GM23338 (cell line): ENCODE measurements around the gene PDLIM5. TPM values are rescaled to one million over a fixed set of nuclear protein-coding genes. Genes with fewer than 3 reads are reported as not detected.

Source experiments
- ATAC-seq: fragments of 200-7000 bp; cut with Tn5 transposase; 3 replicates; pipeline ENCODE4 v1.9.1; 2020
- DNase-seq: peaks from one replicate; pipeline ENCODE4 v3.0.0-alpha.2; 2015; ENCODE audit warnings: low spot score
- H2AFZ ChIP-seq: fragments of 200-600 bp; sonication (generic); 2 replicates; pipeline ENCODE4 v1.8.0; 2016; ENCODE audit warnings: antibody characterized with exemption, mild to moderate bottlenecking, moderate library complexity
- H3F3A ChIP-seq: fragments of 200-600 bp; sonication (generic); replicated peaks from 2 replicates; pipeline ENCODE4 v1.8.0; 2017; ENCODE audit warnings: antibody characterized with exemption, mixed run types, low read depth
- H3K27ac ChIP-seq: fragments of 200-600 bp; sonication (generic); 2 replicates; pipeline ENCODE4 v1.6.1; 2016; ENCODE audit warnings: low read depth
- H3K27me3 ChIP-seq: fragments of 200-600 bp; sonication (generic); 2 replicates; pipeline ENCODE4 v1.8.0; 2016; ENCODE audit warnings: mild to moderate bottlenecking, mixed run types, moderate library complexity; ENCODE audit not compliant: insufficient read depth
- H3K36me3 ChIP-seq: fragments of 200-600 bp; sonication (generic); 2 replicates; pipeline ENCODE4 v1.8.0; 2016; ENCODE audit warnings: mild to moderate bottlenecking; ENCODE audit not compliant: insufficient read depth
- H3K4me1 ChIP-seq: fragments of 200-600 bp; sonication (generic); 2 replicates; pipeline ENCODE4 v1.8.0; 2016; ENCODE audit warnings: mild to moderate bottlenecking, moderate library complexity; ENCODE audit not compliant: insufficient read depth
- H3K4me2 ChIP-seq: fragments of 200-600 bp; sonication (generic); 2 replicates; pipeline ENCODE4 v1.7.1; 2017; ENCODE audit warnings: mixed run types
- H3K4me3 ChIP-seq: fragments of 200-600 bp; sonication (generic); 2 replicates; pipeline ENCODE4 v1.6.1; 2016; ENCODE audit warnings: mixed run types
- H3K79me2 ChIP-seq: fragments of 200-600 bp; sonication (generic); replicated peaks from 2 replicates; pipeline ENCODE4 v1.8.0; 2017; ENCODE audit warnings: mild to moderate bottlenecking; ENCODE audit not compliant: insufficient read depth
- H3K9me2 ChIP-seq: fragments of 200-600 bp; sonication (generic); 2 replicates; pipeline ENCODE4 v1.8.0; 2017; ENCODE audit not compliant: insufficient read depth
- H4K20me1 ChIP-seq: fragments of 200-600 bp; sonication (generic); replicated peaks from 2 replicates; pipeline ENCODE4 v1.8.0; 2017; ENCODE audit warnings: mild to moderate bottlenecking; ENCODE audit not compliant: insufficient read depth
- H3K27ac Mint-ChIP-seq: 2 replicates; pipeline ENCODE4 v1.8.0; 2020; ENCODE audit warnings: inconsistent platforms, mild to moderate bottlenecking, moderate library complexity, mixed read lengths
- H3K27me3 Mint-ChIP-seq: 3 replicates; pipeline ENCODE4 v1.8.0; 2022; ENCODE audit warnings: low read depth, mild to moderate bottlenecking, moderate library complexity, mixed read lengths, inconsistent platforms; ENCODE audit not compliant: insufficient read depth, poor library complexity
- H3K36me3 Mint-ChIP-seq: 3 replicates; pipeline ENCODE4 v1.8.0; 2021; ENCODE audit warnings: low read depth, mild to moderate bottlenecking, inconsistent platforms, moderate library complexity, mixed read lengths
- H3K4me1 Mint-ChIP-seq: 3 replicates; pipeline ENCODE4 v1.8.0; 2020; ENCODE audit warnings: mild to moderate bottlenecking, inconsistent platforms, mixed read lengths
- H3K4me3 Mint-ChIP-seq: 3 replicates; pipeline ENCODE4 v1.8.0; 2021; ENCODE audit warnings: moderate library complexity, mild to moderate bottlenecking, inconsistent platforms, mixed read lengths
- H3K9me3 Mint-ChIP-seq: 3 replicates; pipeline ENCODE4 v1.8.0; 2020; ENCODE audit warnings: moderate library complexity, mild to moderate bottlenecking, inconsistent platforms, mixed read lengths
- EZH2phosphoT487 ChIP-seq: fragments of 200-600 bp; sonication (generic); IDR thresholded peaks from one replicate; pipeline ENCODE4 v1.8.1; 2018; ENCODE audit warnings: antibody characterized with exemption; ENCODE audit not compliant: unreplicated experiment
- NANOG ChIP-seq: IDR thresholded peaks from 2 replicates; pipeline ENCODE4 v1.6.1; 2016; ENCODE audit warnings: antibody characterized with exemption, borderline replicate concordance
- POLR2AphosphoS5 ChIP-seq: IDR thresholded peaks from 2 replicates; pipeline ENCODE4 v1.6.1; 2016; ENCODE audit warnings: antibody characterized with exemption, low read depth
- STAT1 ChIP-seq: IDR thresholded peaks from one replicate; pipeline ENCODE4 v1.6.1; 2016; ENCODE audit warnings: antibody characterized with exemption; ENCODE audit not compliant: unreplicated experiment
- ZNF114 ChIP-seq: fragments of 250-450 bp; sonication (Bioruptor Pico); IDR thresholded peaks from 2 replicates; pipeline ENCODE4 v1.5.0; 2020; ENCODE audit warnings: mild to moderate bottlenecking, moderate library complexity
- polyA plus RNA-seq: library from polyadenylated mRNA; unstranded; fragments of >200 nt; fragmentation: Nextera tagmentation; extraction: Ambion mirVana; gene quantifications from 2 replicates; pipeline ENCODE4 v1.2.1, GENCODE V29; 2016
- total RNA-seq: library from RNA; depleted of rRNA; stranded (reverse); fragments of >200 nt; shearing (Covaris generic); gene quantifications from 2 replicates; pipeline ENCODE4 v1.2.3, GENCODE V29; 2014
- TF ChIP-seq, protein P1 (sequence below): IDR thresholded peaks from 2 replicates; pipeline ENCODE4 v1.6.1; 2016; ENCODE audit warnings: antibody characterized with exemption
- TF ChIP-seq, protein P2 (sequence below), 2 experiments: fragments of 200-600 bp in 1 of 2; sonication (generic) in 1 of 2; conservative IDR thresholded peaks; 2 replicates each; pipeline versions ENCODE4 v1.5.1 to v1.6.1; 2016 to 2017; ENCODE audit warnings: antibody characterized with exemption in 2 of 2, low read depth in 2 of 2, mild to moderate bottlenecking in 2 of 2, moderate library complexity in 1 of 2
- TF ChIP-seq, protein P3 (sequence below): IDR thresholded peaks from one replicate; pipeline ENCODE4 v1.6.1; 2018; ENCODE audit warnings: antibody characterized with exemption; ENCODE audit not compliant: unreplicated experiment
- TF ChIP-seq, protein P4 (sequence below): fragments of 250-450 bp; sonication (Bioruptor Pico); IDR thresholded peaks from 2 replicates; pipeline ENCODE4 v1.5.0; 2020; ENCODE audit warnings: mild to moderate bottlenecking, moderate library complexity

PDLIM5 gene
- total and polyA plus RNA-seq, 2 experiments from 2014 or later = 45.2 to 53.0 TPM

DNA sequence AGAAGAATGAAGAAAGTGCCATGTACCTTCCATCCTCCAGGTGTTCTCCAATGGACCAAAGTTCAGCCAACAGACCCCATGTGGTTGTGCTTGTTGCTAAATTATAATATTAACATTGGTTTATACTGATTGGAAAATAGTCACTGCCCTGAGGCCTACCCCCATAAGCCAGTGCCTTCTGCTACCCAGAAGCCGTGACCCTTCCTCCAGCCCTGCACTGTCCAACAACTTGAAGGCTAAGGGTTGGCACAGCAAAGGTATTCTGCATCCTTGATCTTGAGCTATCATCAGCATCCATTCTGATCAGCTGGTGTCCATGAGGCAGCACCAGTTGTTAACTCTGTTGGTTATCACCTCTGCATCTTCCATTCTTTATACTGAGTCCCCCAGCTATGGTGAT lies 239.8 kb downstream of the PDLIM5 start:
- H2AFZ ChIP-seq = no peak overlapping the region
- no peak overlapping the region for H3K4me3 ChIP-seq
- H3F3A ChIP-seq = no peaks in the 10 kb centered on the region
- H3K27ac ChIP-seq = no peak overlapping the region
- no peak for TF ChIP-seq STAT1
- TF ChIP-seq NANOG = no peak
- no peak for TF ChIP-seq ZNF114 (CRISPR knock-in tag)
- TF ChIP-seq, protein P1, sequence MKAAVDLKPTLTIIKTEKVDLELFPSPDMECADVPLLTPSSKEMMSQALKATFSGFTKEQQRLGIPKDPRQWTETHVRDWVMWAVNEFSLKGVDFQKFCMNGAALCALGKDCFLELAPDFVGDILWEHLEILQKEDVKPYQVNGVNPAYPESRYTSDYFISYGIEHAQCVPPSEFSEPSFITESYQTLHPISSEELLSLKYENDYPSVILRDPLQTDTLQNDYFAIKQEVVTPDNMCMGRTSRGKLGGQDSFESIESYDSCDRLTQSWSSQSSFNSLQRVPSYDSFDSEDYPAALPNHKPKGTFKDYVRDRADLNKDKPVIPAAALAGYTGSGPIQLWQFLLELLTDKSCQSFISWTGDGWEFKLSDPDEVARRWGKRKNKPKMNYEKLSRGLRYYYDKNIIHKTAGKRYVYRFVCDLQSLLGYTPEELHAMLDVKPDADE = no peak
- TF ChIP-seq, protein P2, sequence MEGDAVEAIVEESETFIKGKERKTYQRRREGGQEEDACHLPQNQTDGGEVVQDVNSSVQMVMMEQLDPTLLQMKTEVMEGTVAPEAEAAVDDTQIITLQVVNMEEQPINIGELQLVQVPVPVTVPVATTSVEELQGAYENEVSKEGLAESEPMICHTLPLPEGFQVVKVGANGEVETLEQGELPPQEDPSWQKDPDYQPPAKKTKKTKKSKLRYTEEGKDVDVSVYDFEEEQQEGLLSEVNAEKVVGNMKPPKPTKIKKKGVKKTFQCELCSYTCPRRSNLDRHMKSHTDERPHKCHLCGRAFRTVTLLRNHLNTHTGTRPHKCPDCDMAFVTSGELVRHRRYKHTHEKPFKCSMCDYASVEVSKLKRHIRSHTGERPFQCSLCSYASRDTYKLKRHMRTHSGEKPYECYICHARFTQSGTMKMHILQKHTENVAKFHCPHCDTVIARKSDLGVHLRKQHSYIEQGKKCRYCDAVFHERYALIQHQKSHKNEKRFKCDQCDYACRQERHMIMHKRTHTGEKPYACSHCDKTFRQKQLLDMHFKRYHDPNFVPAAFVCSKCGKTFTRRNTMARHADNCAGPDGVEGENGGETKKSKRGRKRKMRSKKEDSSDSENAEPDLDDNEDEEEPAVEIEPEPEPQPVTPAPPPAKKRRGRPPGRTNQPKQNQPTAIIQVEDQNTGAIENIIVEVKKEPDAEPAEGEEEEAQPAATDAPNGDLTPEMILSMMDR (conservative IDR thresholded peaks at IDR 0.05; ENCODE audit: low read depth in 2 of 2) = no peak
- no peak for TF ChIP-seq POLR2AphosphoS5
- TF ChIP-seq, protein P3, sequence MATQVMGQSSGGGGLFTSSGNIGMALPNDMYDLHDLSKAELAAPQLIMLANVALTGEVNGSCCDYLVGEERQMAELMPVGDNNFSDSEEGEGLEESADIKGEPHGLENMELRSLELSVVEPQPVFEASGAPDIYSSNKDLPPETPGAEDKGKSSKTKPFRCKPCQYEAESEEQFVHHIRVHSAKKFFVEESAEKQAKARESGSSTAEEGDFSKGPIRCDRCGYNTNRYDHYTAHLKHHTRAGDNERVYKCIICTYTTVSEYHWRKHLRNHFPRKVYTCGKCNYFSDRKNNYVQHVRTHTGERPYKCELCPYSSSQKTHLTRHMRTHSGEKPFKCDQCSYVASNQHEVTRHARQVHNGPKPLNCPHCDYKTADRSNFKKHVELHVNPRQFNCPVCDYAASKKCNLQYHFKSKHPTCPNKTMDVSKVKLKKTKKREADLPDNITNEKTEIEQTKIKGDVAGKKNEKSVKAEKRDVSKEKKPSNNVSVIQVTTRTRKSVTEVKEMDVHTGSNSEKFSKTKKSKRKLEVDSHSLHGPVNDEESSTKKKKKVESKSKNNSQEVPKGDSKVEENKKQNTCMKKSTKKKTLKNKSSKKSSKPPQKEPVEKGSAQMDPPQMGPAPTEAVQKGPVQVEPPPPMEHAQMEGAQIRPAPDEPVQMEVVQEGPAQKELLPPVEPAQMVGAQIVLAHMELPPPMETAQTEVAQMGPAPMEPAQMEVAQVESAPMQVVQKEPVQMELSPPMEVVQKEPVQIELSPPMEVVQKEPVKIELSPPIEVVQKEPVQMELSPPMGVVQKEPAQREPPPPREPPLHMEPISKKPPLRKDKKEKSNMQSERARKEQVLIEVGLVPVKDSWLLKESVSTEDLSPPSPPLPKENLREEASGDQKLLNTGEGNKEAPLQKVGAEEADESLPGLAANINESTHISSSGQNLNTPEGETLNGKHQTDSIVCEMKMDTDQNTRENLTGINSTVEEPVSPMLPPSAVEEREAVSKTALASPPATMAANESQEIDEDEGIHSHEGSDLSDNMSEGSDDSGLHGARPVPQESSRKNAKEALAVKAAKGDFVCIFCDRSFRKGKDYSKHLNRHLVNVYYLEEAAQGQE = no peak
- TF ChIP-seq EZH2phosphoT487 = no peak
- TF ChIP-seq, protein P4, sequence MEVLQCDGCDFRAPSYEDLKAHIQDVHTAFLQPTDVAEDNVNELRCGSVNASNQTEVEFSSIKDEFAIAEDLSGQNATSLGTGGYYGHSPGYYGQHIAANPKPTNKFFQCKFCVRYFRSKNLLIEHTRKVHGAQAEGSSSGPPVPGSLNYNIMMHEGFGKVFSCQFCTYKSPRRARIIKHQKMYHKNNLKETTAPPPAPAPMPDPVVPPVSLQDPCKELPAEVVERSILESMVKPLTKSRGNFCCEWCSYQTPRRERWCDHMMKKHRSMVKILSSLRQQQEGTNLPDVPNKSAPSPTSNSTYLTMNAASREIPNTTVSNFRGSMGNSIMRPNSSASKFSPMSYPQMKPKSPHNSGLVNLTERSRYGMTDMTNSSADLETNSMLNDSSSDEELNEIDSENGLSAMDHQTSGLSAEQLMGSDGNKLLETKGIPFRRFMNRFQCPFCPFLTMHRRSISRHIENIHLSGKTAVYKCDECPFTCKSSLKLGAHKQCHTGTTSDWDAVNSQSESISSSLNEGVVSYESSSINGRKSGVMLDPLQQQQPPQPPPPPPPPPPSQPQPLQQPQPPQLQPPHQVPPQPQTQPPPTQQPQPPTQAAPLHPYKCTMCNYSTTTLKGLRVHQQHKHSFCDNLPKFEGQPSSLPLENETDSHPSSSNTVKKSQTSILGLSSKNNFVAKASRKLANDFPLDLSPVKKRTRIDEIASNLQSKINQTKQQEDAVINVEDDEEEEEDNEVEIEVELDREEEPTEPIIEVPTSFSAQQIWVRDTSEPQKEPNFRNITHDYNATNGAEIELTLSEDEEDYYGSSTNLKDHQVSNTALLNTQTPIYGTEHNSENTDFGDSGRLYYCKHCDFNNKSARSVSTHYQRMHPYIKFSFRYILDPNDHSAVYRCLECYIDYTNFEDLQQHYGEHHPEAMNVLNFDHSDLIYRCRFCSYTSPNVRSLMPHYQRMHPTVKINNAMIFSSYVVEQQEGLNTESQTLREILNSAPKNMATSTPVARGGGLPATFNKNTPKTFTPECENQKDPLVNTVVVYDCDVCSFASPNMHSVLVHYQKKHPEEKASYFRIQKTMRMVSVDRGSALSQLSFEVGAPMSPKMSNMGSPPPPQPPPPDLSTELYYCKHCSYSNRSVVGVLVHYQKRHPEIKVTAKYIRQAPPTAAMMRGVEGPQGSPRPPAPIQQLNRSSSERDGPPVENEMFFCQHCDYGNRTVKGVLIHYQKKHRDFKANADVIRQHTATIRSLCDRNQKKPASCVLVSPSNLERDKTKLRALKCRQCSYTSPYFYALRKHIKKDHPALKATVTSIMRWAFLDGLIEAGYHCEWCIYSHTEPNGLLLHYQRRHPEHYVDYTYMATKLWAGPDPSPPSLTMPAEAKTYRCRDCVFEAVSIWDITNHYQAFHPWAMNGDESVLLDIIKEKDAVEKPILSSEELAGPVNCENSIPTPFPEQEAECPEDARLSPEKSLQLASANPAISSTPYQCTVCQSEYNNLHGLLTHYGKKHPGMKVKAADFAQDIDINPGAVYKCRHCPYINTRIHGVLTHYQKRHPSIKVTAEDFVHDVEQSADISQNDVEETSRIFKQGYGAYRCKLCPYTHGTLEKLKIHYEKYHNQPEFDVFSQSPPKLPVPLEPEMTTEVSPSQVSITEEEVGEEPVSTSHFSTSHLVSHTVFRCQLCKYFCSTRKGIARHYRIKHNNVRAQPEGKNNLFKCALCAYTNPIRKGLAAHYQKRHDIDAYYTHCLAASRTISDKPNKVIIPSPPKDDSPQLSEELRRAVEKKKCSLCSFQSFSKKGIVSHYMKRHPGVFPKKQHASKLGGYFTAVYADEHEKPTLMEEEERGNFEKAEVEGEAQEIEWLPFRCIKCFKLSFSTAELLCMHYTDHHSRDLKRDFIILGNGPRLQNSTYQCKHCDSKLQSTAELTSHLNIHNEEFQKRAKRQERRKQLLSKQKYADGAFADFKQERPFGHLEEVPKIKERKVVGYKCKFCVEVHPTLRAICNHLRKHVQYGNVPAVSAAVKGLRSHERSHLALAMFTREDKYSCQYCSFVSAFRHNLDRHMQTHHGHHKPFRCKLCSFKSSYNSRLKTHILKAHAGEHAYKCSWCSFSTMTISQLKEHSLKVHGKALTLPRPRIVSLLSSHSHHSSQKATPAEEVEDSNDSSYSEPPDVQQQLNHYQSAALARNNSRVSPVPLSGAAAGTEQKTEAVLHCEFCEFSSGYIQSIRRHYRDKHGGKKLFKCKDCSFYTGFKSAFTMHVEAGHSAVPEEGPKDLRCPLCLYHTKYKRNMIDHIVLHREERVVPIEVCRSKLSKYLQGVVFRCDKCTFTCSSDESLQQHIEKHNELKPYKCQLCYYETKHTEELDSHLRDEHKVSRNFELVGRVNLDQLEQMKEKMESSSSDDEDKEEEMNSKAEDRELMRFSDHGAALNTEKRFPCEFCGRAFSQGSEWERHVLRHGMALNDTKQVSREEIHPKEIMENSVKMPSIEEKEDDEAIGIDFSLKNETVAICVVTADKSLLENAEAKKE (CRISPR knock-in tag) = no peak
- Mint-ChIP-seq H3K9me3 (no peaks in the 10 kb centered on the region), H3K27me3 (peaks cover 3% of the 10 kb centered on the region), H3K4me3 (no peak overlapping the region), H3K4me1 (no peaks in the 10 kb centered on the region), H3K36me3 (no peaks in the 10 kb centered on the region), H3K27ac (no peak overlapping the region)
- no peak overlapping the region for H3K4me2 ChIP-seq
- H4K20me1 ChIP-seq = no peaks in the 10 kb centered on the region
- no peak for ATAC-seq
- no peaks in the 10 kb centered on the region for H3K9me2 ChIP-seq
- H3K36me3 ChIP-seq = no peaks in the 10 kb centered on the region
- no peaks in the 10 kb centered on the region for H3K27me3 ChIP-seq
- H3K79me2 ChIP-seq = no peaks in the 10 kb centered on the region
- DNase-seq = no peak
- H3K4me1 ChIP-seq = no peaks in the 10 kb centered on the region
